HepG2 (cell line): ENCODE results near the gene HHIPL1.

ENCODE experiments used
- ATF2 ChIP-seq: sonication (generic); formaldehyde crosslinking; IDR thresholded peaks from 2 replicates; pipeline ENCODE4 v1.4.0; 2020; ENCODE audit warnings: missing genetic modification reagents
- CBFB ChIP-seq: sonication (generic); formaldehyde crosslinking; IDR thresholded peaks from 2 replicates; pipeline ENCODE4 v1.4.0; 2020; ENCODE audit warnings: missing genetic modification reagents
- HOXA3 ChIP-seq: sonication (generic); formaldehyde crosslinking; IDR thresholded peaks from 2 replicates; pipeline ENCODE4 v1.5.0; 2020; ENCODE audit warnings: missing genetic modification reagents
- IRF2 ChIP-seq: IDR thresholded peaks from 2 replicates; pipeline ENCODE4 v1.6.1; 2018; ENCODE audit warnings: missing genetic modification reagents, missing compliant biosample characterization
- JUN ChIP-seq: sonication (generic); formaldehyde crosslinking; IDR thresholded peaks from 2 replicates; pipeline ENCODE4 v1.4.0; 2020; ENCODE audit warnings: mild to moderate bottlenecking, missing genetic modification reagents
- MIER3 ChIP-seq: IDR thresholded peaks from 2 replicates; pipeline ENCODE4 v1.6.1; 2016; ENCODE audit warnings: missing compliant biosample characterization, borderline replicate concordance
- POLR2AphosphoS5 ChIP-seq: IDR thresholded peaks from 2 replicates; pipeline ENCODE4 v1.6.1; 2012; ENCODE audit warnings: low read depth, low read length
- RAD21 ChIP-seq: fragments of 450-650 bp; formaldehyde crosslinking; IDR thresholded peaks from 2 replicates; pipeline ENCODE4 v1.5.0; 2020; ENCODE audit warnings: mild to moderate bottlenecking
- ZKSCAN8 ChIP-seq: IDR thresholded peaks from 2 replicates; pipeline ENCODE4 v1.6.1; 2016; ENCODE audit warnings: borderline replicate concordance, missing genetic modification reagents, missing compliant biosample characterization
- ZNF639 ChIP-seq: conservative IDR thresholded peaks from 2 replicates; pipeline ENCODE4 v1.6.1; 2018; ENCODE audit warnings: missing genetic modification reagents
- ZNF781 ChIP-seq: sonication (generic); formaldehyde crosslinking; IDR thresholded peaks from 2 replicates; pipeline ENCODE4 v1.5.1; 2020; ENCODE audit warnings: borderline replicate concordance, mild to moderate bottlenecking, missing genetic modification reagents; ENCODE audit errors: not compliant biosample characterization

- TF ChIP-seq POLR2AphosphoS5 = no peak
- TF ChIP-seq ZNF639 = no peak
- TF ChIP-seq ZKSCAN8 (CRISPR knock-in tag) = no peak
- TF ChIP-seq ZNF781 (CRISPR knock-in tag) = no peak
- no peak for TF ChIP-seq CBFB (CRISPR knock-in tag)
- TF ChIP-seq IRF2 = no peak
- no peak for TF ChIP-seq HOXA3 (CRISPR knock-in tag)
- no peak for TF ChIP-seq JUN (CRISPR knock-in tag)
- no peak for TF ChIP-seq ATF2 (CRISPR knock-in tag)
- no peak for TF ChIP-seq RAD21
- TF ChIP-seq MIER3 (CRISPR knock-in tag) = no peak
Measured at GRCh38 chr14:99688210-99688581, 43.3 kb downstream of the HHIPL1 start.
